Fibroblast of lung (primary cell): ENCODE data around the gene CSNK2A1. TPM values are rescaled to one million over a fixed set of nuclear protein-coding genes. Genes with fewer than 3 reads are reported as not detected.

ENCODE experiments used
- DNase-seq, 2 donors: peaks; one replicate each; pipeline versions ENCODE4 v3.0.0 to v3.0.0-alpha.2; 2010; ENCODE audit warnings: low read depth in 2 of 2
- H2AFZ ChIP-seq: 2 replicates; pipeline ENCODE4 v1.5.1; 2012; ENCODE audit warnings: low read length, control low read depth, inconsistent platforms
- H3K27ac ChIP-seq: 2 replicates; pipeline ENCODE4 v1.5.1; 2011; ENCODE audit warnings: low read length, control low read depth; ENCODE audit not compliant: insufficient read depth
- H3K27me3 ChIP-seq: 2 replicates; pipeline ENCODE4 v1.5.1; 2011; ENCODE audit warnings: mild to moderate bottlenecking, low read length; ENCODE audit not compliant: control insufficient read depth, insufficient read depth
- H3K36me3 ChIP-seq: 2 replicates; pipeline ENCODE4 v1.5.1; 2011; ENCODE audit warnings: low read length; ENCODE audit not compliant: control insufficient read depth, insufficient read depth
- H3K4me1 ChIP-seq: 2 replicates; pipeline ENCODE4 v1.5.1; 2011; ENCODE audit warnings: low read length; ENCODE audit not compliant: control insufficient read depth, insufficient read depth; ENCODE audit errors: extremely low read depth
- H3K4me2 ChIP-seq: 2 replicates; pipeline ENCODE4 v1.5.1; 2011; ENCODE audit warnings: low read length, control low read depth; ENCODE audit not compliant: insufficient read depth; ENCODE audit errors: extremely low read depth
- H3K4me3 ChIP-seq, 4 experiments: fragments of 200-600 bp in 1 of 4; sonication (generic) in 1 of 4; replicated peaks in 1 of 4; 2 replicates each; pipeline ENCODE4 v1.5.1; 2011 to 2016; ENCODE audit warnings: low read length in 4 of 4, low read depth in 3 of 4, mild to moderate bottlenecking in 3 of 4, control low read depth in 2 of 4, inconsistent platforms in 1 of 4, mixed read lengths in 1 of 4; ENCODE audit not compliant: insufficient read depth in 1 of 4; ENCODE audit errors: control extremely low read depth in 1 of 4
- H3K79me2 ChIP-seq: 2 replicates; pipeline ENCODE4 v1.5.1; 2012; ENCODE audit warnings: mild to moderate bottlenecking, low read length, inconsistent platforms; ENCODE audit not compliant: control insufficient read depth, insufficient read depth
- H3K9ac ChIP-seq: 2 replicates; pipeline ENCODE4 v1.5.1; 2011; ENCODE audit warnings: mild to moderate bottlenecking, low read length, control low read depth; ENCODE audit not compliant: insufficient read depth
- H3K9me3 ChIP-seq: 2 replicates; pipeline ENCODE4 v1.5.1; 2012; ENCODE audit warnings: low read depth, low read length; ENCODE audit not compliant: control insufficient read depth, insufficient read depth
- H4K20me1 ChIP-seq: 2 replicates; pipeline ENCODE4 v1.5.1; 2011; ENCODE audit warnings: low read length; ENCODE audit not compliant: control insufficient read depth, insufficient read depth; ENCODE audit errors: extremely low read depth
- CTCF ChIP-seq, 2 donors: IDR thresholded peaks in 1 of 2; conservative IDR thresholded peaks in 1 of 2; 1 replicate in 1 of 2; 2 replicates in 1 of 2; pipeline ENCODE4 v1.5.1; 2011 to 2012; ENCODE audit warnings: low read length in 2 of 2, control low read depth in 1 of 2, inconsistent platforms in 1 of 2, low read depth in 1 of 2, mild to moderate bottlenecking in 1 of 2
- EZH2 ChIP-seq: IDR thresholded peaks from 2 replicates; pipeline ENCODE4 v1.5.1; 2012; ENCODE audit warnings: low read length, control low read depth, mild to moderate bottlenecking; ENCODE audit errors: missing control alignments
- polyA plus RNA-seq, 2 donors: library from polyadenylated mRNA; depleted of rRNA in 1 of 2; stranded (reverse) in 1 of 2; unstranded in 1 of 2; fragments of >200 nt; gene quantifications; 2 replicates each; pipeline ENCODE4 v1.2.1, GENCODE V29; 2011 to 2012; ENCODE audit warnings: missing spikeins in 1 of 2
- total RNA-seq: library from RNA; depleted of rRNA; stranded (reverse); fragments of >200 nt; gene quantifications from 2 replicates; pipeline ENCODE4 v1.2.1, GENCODE V29; 2014

CSNK2A1 gene
- total and polyA plus RNA-seq, 2 donors (not counting 1 experiment from before 2014, with no cell fraction given): 120 to 124 TPM

- H3K9me3 ChIP-seq: no peaks in the 10 kb centered on the region
- no peaks in the 10 kb centered on the region for H3K79me2 ChIP-seq
- H3K9ac ChIP-seq: no peak overlapping the region
- no peaks in the 10 kb centered on the region for H4K20me1 ChIP-seq
- H2AFZ ChIP-seq: no peak overlapping the region
- no peak for DNase-seq
- H3K4me2 ChIP-seq: no peak overlapping the region
- no peak overlapping the region for H3K4me3 ChIP-seq
- no peaks in the 10 kb centered on the region for H3K36me3 ChIP-seq
- TF ChIP-seq CTCF (conservative IDR thresholded peaks at IDR 0.05 in 1 of 2, IDR thresholded peaks at IDR 0.05 in 1 of 2; ENCODE audit: low read depth in 1 of 2, low read length in 2 of 2): peak; percentile 19 to 36
- TF ChIP-seq EZH2: no peak
- H3K4me1 ChIP-seq: no peaks in the 10 kb centered on the region
- H3K27me3 ChIP-seq: peaks cover 14% of the 10 kb centered on the region
- no peak overlapping the region for H3K27ac ChIP-seq
Measured at GRCh38 chr20:577167-577791, 33.7 kb upstream of the CSNK2A1 start.

- Histone ChIP-seq H2AFZ (no peak overlapping the region), H3K79me2 (no peaks in the 10 kb centered on the region), H4K20me1 (no peaks in the 10 kb centered on the region), H3K36me3 (no peaks in the 10 kb centered on the region), H3K9ac (no peak overlapping the region), H3K27me3 (peaks cover 19% of the 10 kb centered on the region), H3K4me1 (no peaks in the 10 kb centered on the region), H3K9me3 (no peaks in the 10 kb centered on the region), H3K27ac (no peak overlapping the region), H3K4me3 (no peak overlapping the region), H3K4me2 (no peak overlapping the region)
- TF ChIP-seq EZH2 (no peak), CTCF (conservative IDR thresholded peaks at IDR 0.05 in 1 of 2, IDR thresholded peaks at IDR 0.05 in 1 of 2; ENCODE audit: low read depth in 1 of 2, low read length in 2 of 2) (no peak)
- no peak for DNase-seq
Measured at GRCh38 chr20:576156-576555, 32.6 kb upstream of the CSNK2A1 start.

GRCh38 chr20:575230-575629 lies 31.6 kb upstream of the CSNK2A1 start:
- TF ChIP-seq CTCF (conservative IDR thresholded peaks at IDR 0.05 in 1 of 2, IDR thresholded peaks at IDR 0.05 in 1 of 2; ENCODE audit: low read depth in 1 of 2, low read length in 2 of 2): no peak
- no peak for TF ChIP-seq EZH2
- Histone ChIP-seq H3K36me3 (no peaks in the 10 kb centered on the region), H4K20me1 (no peaks in the 10 kb centered on the region), H3K79me2 (no peaks in the 10 kb centered on the region), H3K27me3 (peaks cover 19% of the 10 kb centered on the region), H3K4me3 (no peak overlapping the region), H3K4me2 (no peak overlapping the region), H3K9me3 (no peaks in the 10 kb centered on the region), H2AFZ (no peak overlapping the region), H3K9ac (no peak overlapping the region), H3K4me1 (no peaks in the 10 kb centered on the region), H3K27ac (no peak overlapping the region)
- no peak for DNase-seq
